HG03066 (cell line): Measurements from ENCODE around the gene EBNA1BP2.
A peak's percentile ranks its signal among the peaks of the same experiment; 100 is the strongest.
"Not testable (repeated sequence)": the region's sequence is repeated elsewhere in the genome, so short reads cannot be mapped to it uniquely, and the experiment has no call there.

ENCODE experiments used
- ATAC-seq: cut with Tn5 transposase; IDR thresholded peaks from one replicate; pipeline ENCODE4 v1.9.1; 2021; ENCODE audit warnings: low read depth; ENCODE audit not compliant: unreplicated experiment

EBNA1BP2 gene

GRCh38 chr1:43171876-43172526, at the start of gene EBNA1BP2, which contains the start of gene CFAP57:
Gene EBNA1BP2 (minus strand): TSS chr1:43172290. CDS start chr1:43172118, 172 bp downstream.
Gene CFAP57 (plus strand): TSS chr1:43172330. CDS start chr1:43172754, 424 bp downstream.
- peak; percentile 72 for ATAC-seq

- ATAC-seq = no peak
These were observed 49.7 kb upstream of the EBNA1BP2 start for GRCh38 chr1:43221797-43222196.

GRCh38 chr1:43220905-43221778, 49.1 kb upstream of the EBNA1BP2 start:
- ATAC-seq = peak; percentile 83

DNA sequence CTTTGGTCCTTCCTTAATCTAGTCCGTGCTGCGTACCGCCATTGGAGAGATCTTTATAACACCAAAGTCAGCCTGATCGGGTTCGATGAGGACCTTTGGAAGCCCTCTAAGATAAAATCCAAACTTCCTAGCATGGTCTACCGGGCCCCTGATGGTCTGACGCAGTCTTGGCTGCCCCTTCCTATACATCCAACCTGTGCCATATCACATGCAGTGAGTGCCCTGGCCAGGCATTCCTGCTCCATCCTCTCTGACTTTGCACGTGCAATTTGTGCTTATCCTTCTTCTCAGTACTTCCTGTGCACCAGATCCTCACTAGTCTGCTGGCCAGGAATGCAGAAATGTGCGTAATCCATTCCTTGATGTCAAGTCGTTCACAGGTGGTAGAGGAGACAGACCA, 45.7 kb upstream of the EBNA1BP2 start:
- no peak for ATAC-seq

DNA sequence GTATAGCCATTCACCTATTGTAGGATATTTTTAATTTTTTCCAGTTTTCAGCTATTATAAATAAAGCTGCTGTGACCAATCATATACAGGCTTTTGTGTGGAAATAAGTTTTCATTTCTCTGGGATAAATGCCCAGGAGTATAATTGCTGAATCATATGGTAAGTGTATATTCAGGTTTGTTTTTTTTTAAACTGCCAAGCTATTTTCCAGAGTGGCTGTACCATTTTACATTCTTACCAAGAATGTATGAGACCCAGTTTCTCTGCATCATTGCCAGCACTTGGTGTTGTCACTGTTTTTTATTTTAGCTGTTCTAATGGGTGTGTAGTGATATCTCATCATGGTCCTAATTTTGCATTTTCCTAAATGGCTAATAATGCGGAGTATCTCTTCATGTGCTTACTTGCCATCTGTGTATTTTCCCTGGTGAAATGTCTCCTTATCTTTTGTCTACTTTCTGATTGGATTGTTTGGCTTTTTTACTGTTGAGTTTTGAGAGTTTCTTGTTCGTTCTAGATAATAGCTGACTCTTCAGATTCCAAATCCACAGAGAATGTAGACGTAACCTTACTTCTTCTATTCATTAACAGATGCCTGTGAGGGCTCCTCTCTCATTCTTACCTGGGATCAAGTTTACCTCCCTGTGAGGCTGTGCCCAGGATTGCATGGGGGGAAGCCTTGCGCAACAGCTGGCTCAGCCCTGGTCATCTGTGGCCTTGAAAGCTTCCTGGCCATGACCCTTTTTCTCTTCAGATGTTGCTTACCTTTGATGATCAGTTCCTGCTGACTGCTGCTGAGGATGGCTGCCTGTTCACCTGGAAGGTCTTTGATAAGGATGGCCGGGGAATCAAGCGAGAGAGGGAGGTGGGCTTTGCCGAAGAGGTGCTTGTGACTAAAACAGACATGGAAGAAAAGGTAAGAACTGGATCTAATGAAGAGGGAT, 42.7 kb upstream of the EBNA1BP2 start:
- no peak for ATAC-seq

- not testable (repeated sequence) for ATAC-seq
These were observed 36.2 kb upstream of the EBNA1BP2 start for GRCh38 chr1:43208277-43208676.

DNA sequence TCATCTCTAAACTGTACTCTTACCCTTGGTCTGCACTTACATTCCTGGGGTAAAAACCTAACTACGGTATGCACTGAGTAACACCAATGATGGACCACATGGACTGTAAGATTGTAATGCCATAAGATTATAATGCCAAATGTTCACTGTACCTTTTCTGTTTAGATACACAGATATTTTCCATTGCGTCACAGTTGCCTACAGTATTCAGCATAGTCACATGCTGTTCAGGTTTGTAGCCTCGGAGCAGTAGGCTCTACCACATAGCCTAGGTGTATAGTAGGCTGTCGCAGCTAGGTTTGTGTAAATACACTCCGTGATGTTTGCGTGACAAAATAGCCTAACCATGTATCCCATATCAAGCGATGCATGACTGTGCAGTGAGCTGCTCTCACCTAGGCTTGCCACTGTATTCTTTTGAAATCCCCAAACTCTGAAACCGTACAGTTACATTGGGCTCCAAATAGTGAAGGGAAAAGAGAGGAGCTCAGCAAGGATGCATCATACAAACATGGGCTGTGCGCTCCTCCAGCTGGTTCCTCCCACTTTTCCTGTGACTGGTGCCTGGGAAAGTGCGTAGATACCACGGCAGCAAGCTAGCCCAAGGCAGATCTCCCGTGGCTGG, 35.3 kb upstream of the EBNA1BP2 start:
- ATAC-seq = no peak

DNA sequence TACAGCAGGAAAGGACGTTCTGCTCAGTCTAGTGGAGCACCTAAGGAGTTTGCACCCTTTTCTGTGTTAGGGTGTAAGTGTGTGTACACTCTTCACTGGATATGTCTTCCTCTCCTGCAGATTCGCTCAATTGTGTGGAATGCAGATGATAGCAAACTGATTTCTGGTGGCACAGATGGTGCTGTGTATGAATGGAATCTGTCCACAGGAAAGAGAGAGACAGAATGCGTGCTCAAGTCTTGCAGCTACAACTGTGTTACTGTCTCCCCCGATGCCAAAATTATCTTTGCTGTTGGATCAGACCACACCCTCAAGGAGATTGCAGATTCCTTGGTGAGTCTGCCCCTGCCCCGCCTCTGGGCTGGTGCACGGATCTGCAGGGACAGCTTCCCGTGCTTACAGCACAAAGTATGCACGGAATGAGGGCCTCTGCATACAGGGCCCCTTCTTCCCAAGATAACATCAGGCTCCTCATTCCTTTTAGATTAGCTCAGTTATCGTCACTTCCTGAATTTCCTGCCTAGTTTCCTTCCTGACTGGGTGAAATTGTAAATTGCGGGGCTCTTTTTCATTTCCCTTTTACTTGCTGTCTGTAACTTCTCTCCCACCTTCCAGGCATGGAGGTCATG, 34.6 kb upstream of the EBNA1BP2 start:
- no peak for ATAC-seq

- no peak for ATAC-seq
These were observed 33.6 kb upstream of the EBNA1BP2 start for GRCh38 chr1:43205671-43206070.

DNA sequence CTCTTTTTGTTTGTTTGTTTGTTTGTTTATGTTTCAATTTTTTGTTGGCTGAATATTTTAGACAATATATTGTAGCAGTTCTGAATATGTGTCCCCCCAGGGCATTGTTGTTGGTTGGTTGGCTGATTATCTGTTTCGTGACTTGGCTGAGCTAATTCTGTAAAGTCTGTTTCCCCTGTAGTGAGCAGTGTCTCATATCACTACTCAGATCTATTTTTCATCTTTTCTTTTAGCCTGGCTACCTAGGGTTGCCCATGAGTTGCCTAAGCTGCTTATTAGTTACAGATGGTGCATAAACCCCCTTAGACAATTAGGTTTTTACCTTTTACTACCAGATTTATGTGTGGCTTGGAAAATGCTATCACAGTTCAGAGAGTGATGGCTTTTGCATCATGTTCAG, 32.3 kb upstream of the EBNA1BP2 start:
- no peak for ATAC-seq

DNA sequence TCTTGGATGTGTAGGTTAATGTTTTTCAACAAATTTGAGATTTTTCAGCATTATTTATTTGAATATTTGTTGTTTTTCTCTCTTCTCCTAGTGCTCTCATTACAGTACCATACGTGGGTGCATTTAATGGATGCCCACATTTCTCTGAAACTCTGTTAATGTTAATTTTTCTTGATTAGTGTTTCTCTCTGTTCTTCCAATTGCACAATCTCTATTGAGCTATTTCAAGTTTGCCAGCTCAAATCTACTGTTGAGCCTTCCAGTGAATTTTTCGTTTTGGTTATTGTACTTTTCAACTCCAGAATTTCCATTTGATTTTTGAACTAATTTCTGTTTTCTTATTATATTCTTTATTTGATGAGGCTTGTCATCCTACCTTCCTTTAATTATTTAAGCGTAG, 31.8 kb upstream of the EBNA1BP2 start:
- ATAC-seq = no peak

- peak; percentile 70 for ATAC-seq
These were observed 27.1 kb upstream of the EBNA1BP2 start for GRCh38 chr1:43199093-43199726.

GRCh38 chr1:43197343-43198127, 25.4 kb upstream of the EBNA1BP2 start:
- ATAC-seq = no peak

GRCh38 chr1:43194509-43194908, 22.4 kb upstream of the EBNA1BP2 start:
- no peak for ATAC-seq

DNA sequence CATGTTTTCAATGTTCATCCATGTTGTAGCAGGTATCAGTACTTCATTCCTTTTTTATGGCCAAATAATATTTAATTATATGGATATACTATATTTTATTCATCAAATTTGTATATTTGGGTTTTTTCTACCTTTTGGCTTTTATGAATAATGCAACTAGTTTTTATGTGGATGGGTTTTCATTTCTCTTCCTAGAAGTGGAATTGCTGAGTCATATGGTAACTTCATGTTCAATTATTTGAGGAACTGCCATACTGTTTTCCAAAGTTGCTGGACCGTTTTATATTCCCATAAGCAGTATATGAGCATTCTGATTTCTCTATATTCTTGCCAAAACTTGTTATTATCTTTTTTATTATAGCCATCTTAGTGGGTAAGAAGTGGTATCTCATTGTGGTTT, 16.0 kb upstream of the EBNA1BP2 start:
- no peak for ATAC-seq

GRCh38 chr1:43184995-43185394, 12.9 kb upstream of the EBNA1BP2 start:
- no peak for ATAC-seq

GRCh38 chr1:43184388-43184787, 12.3 kb upstream of the EBNA1BP2 start:
- ATAC-seq = no peak

- no peak for ATAC-seq
These were observed 5.6 kb upstream of the EBNA1BP2 start for GRCh38 chr1:43177691-43178090.

- ATAC-seq = no peak
These were observed 2.8 kb upstream of the EBNA1BP2 start for GRCh38 chr1:43174873-43175272.
